ENCODE data around the gene GPR137C.

GRCh38 chr14:52583544-52583943, 30.9 kb downstream of the GPR137C start:
- TF ChIP-seq CTCF (optimal IDR thresholded peaks at IDR 0.05 in 1 of 3, IDR thresholded peaks at IDR 0.05 in 1 of 3, conservative IDR thresholded peaks at IDR 0.05 in 1 of 3; ENCODE audit: extremely low read depth in 1 of 3, insufficient read depth in 2 of 3, low read length in 3 of 3) (no peak), EZH2 (IDR thresholded peaks at IDR 0.05; ENCODE audit: low read length) (no peak)

All from keratinocyte (primary cell).